Epidermal melanocyte (primary cell): ENCODE measurements around the gene SIGLEC6.

ENCODE experiments used
- DNase-seq: peaks from one replicate; pipeline ENCODE4 v3.0.0; 2011; ENCODE audit warnings: low spot score; ENCODE audit not compliant: insufficient read length

Gene SIGLEC6

DNA sequence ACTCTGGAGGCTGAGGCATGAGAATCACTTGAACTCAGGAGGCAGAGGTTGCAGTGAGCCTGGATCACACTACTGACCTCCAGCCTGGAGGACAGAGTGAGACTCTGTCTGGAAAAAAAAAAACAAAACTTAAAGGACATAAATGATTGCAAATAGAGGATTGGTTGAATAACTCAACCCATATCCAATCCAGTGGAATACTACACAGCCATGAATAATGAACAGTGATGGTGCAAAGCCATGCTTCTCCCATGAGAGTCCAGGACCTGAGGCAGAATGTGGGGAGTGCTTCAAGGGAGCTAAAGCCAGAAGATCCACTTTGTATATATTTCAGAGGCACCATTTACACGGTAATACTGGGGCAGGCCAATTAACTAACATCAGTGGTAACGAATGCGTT lies 55.3 kb downstream of the SIGLEC6 start:
- no peak for DNase-seq

DNA sequence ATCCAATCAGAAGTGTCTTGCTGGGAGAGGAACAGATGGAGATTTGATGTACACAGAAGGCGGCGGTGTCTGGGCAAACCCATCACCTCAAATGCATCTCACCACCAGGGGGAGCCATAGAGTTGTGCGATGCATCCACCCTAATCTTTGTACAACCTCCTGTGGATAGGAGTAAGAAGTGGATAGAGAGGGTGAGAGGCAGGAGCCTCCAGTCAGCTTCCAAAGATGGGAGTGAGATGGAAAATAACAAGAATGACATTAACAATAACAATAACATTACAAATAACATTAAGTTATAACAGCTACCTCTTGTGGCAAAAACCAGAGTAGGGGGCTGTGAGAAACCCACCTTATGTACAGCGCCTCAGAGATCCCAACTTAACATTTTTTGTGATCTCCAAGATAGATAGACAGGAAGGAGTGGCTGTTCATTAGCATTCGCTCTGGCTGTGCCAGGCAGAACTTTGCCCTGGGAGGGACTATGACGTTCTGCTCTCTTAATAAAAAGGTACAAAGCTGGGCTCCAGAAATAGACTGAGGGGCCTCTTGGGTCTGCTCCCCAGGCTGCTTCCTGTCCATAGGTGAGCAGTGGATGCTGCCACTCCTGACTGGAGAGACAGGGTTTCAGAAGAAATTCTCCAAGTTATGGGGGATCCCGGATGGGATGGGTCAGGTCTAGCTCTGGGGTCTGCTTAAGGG lies 58.3 kb downstream of the SIGLEC6 start:
- no peak for DNase-seq

DNA sequence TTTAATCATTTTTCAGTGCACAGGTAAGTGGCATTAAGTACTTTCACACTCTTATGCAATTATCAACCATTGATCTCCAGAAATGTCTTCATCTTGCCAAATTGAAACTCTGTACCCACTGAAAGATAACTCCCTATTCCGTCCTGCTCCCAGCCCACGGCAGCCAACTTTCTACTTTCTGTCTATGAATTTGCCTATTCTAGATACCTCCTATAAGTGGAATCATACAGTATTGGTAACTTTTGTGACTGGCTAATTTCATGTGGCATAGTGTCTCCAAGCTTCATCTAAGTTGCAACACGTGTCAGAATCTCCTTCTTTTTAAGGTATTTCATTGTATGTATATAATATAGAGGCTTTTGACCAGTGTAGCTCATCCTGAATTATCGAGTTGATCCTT lies 58.9 kb downstream of the SIGLEC6 start:
- no peak for DNase-seq

DNA sequence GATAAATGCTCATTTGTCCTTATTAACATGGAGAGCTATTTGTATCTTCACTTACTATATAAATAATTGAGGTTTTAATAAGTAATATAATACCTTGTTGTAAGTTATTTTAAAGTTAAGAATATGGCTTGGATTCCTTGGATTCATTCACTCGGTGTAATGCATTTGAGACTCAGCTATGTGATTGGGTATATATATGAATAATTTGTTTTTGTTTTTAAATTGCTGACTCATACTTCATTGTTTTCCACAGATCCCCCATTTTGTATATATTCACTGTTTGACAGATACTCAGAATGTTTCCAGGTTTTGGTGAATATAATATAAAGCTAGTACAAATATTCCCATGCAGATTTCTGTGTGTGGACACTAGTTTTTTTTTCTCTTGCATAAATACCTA lies 59.9 kb downstream of the SIGLEC6 start:
- DNase-seq = no peak

DNA sequence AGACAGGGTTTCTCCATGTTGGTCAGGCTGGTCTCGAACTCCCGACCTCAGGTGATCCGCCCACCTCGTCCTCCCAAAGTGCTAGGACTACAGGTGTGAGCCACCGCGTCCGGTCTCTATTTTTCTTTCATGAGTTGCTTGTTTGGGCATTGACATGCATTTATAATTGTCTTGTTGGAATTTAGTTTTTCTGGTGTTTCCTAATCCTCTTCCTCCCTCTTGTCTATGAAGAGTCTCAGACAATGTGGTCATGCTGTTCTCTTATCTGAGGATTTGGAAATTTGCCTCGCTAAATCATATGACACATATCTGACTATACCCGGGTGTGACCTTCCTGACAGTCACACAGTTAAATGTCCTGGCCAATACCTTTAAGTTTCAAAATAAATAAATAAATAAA lies 60.5 kb downstream of the SIGLEC6 start:
- DNase-seq = no peak

DNA sequence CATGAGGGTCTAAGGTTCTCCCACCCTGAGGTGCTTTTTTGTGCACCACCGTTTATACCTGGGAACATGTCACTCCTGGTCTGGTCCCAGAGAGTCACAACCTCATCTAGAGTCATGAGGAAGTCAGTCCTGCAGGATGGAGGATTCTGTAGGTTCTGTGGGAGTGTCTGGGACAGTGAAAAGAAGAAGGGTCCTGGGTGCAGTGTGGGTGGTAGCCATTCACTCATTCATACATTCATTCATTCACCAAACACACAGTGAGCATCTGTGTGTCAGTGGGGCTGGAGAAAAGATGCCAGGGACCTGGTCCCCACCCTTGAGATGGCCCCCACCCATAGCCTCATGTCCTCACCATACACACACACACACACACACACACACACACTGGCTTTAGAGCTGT lies 61.8 kb downstream of the SIGLEC6 start:
- no peak for DNase-seq

DNA sequence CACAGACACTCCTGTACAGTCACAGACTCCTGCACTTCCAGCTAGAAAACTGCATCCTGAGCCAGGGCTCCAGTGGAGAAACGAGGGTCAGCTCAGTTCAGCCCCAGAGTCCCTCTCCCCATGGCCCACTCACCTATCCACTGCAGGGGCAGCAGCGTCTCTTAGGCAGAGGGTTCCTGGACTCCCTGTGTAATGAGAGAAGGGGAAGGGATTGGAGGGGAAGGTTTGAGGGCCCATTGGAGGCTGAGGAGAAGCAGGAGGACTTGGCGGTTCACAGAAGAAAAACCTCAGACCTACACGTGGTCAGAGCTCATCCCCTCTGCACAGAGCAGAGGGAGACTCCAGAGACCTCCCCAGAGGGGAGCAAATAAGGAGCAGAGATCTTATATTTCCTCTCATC lies 62.3 kb downstream of the SIGLEC6 start:
- DNase-seq = no peak

DNA sequence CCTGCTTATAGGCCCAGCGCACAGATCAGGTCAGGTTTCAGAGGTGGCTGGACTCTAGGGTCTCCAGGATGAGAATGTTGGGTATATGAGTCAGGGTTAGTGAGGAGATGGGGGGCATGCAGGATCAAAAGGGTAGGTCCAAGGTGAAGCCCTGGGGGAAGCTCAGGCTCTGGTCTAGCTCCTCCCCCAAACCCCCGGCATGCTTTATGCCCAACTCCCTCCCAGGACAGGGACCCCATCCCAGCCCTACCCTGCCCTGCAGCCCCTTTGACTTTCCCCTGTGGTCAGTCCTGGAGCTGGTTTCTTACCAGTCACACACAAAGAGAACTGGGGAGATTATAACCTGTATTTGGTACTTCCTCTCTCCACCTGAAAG lies 62.9 kb downstream of the SIGLEC6 start:
- DNase-seq = no peak

DNA sequence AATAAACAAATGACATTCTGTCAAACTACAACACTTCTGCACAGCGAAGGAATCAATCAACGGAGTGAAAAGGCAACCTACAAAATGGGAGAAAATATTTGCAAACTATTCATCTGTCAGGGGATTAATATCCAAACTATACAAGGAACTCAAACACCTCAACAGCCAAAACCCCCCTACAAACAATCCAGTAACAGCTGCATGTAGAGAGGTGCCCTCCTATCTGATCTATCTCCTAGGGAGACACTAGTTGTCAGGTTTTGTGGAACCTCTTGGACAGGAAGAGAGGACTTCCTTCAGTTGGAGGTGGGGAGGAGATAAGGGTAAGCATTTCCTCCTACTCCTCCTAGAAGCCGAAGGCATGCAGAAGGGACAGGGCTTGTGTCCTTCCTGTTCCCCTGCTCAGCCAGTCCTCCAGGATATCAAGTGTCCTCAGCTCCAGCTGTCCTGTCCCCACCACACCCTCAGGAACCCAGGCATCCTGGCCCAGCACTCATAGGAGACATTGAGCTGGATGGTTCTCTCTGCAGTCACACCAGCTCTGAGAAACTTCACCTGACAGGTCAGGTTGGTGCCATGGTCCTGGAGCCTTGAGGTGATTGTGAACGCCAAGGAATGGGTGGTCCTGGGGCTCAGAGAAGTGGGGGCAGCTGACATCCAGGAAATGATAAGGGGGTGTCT lies 63.5 kb downstream of the SIGLEC6 start:
- DNase-seq = no peak
